T-helper 1 cell treated with Interleukin-12 subunit alpha and Interleukin-12 subunit beta and Interleukin-4 antibody, amounts not matched to agents 30 μg/mL and 1 μg/mL, for 36 hours (primary cell): ENCODE results near the gene TMPRSS13.
"Not testable (repeated sequence)": the region's sequence is repeated elsewhere in the genome, so short reads cannot be mapped to it uniquely, and the experiment has no call there.

ENCODE experiments used
- H3K27ac Mint-ChIP-seq: one replicate; pipeline ENCODE4 v1.8.0; 2021; ENCODE audit warnings: mild to moderate bottlenecking, mixed read lengths
- H3K27me3 Mint-ChIP-seq: one replicate; pipeline ENCODE4 v1.8.0; 2021; ENCODE audit warnings: low read depth, mixed read lengths
- H3K36me3 Mint-ChIP-seq: one replicate; pipeline ENCODE4 v1.8.0; 2021; ENCODE audit warnings: low read depth, mixed read lengths
- H3K4me1 Mint-ChIP-seq: one replicate; pipeline ENCODE4 v1.8.0; 2021; ENCODE audit warnings: low read depth, mixed read lengths
- H3K4me3 Mint-ChIP-seq: one replicate; pipeline ENCODE4 v1.8.0; 2021; ENCODE audit warnings: mild to moderate bottlenecking, moderate library complexity, mixed read lengths
- H3K9me3 Mint-ChIP-seq: one replicate; pipeline ENCODE4 v1.8.0; 2021; ENCODE audit warnings: mixed read lengths

TMPRSS13 gene

DNA sequence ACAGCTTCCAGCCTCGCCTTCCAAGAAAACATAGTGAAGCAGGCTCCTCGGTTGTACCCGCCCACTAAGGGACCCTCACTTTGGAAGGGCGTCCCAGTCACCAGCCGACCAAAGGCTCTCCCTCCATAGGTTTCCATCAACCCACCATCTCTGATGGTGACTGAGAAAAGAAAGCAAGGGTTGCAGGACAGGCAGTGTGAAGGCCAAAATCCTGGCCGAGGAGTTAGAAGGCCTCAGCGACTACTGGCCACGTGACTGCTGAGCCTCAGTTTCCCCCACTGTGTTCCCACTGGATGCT lies 55.4 kb downstream of the TMPRSS13 start:
- peaks cover 61% of the 10 kb centered on the region for H3K27me3 Mint-ChIP-seq

DNA sequence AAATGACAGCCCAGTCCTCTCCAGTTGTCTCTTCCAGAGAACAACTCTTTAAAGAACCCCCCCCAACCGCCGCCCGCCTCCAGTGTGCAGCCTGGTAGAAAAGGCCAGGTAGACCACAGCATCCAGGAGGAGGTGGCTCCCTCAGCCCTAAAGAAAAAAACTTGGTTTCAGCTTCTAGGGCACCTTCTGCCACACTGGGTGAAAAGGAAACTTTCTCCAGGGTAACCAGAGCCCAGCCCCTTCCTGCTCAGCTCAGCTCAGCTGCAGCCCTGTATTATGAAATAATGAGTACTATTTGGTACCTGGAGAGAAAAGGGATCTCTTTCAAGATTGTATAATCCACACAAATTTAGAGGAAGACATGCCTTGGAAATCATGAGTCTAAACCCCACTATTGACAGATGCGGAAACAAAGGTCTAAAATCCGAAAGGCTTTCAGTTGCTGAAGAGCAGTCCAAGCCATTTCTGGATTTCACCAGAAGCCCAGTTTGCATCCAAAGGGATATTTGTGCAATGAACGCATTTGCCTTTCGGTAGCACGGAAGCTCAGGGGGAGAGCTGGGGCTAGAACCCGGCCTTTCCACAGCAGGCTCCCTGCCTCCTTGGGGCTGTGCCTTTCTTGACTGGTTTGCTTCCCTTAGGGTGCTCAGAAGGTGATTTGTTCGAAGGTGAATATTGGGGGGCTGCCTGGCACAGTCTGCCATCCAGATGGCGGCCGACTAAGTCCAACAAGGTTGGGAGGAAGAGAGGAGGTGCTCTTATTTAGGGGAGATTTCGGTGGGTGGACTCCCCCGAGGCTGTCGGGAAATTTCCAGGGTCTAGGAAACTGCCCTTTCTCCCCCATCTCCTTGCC lies 56.0 kb downstream of the TMPRSS13 start:
- peaks cover 58% of the 10 kb centered on the region for H3K27me3 Mint-ChIP-seq
- peaks cover 18% of the 10 kb centered on the region for H3K4me1 Mint-ChIP-seq
- H3K27ac Mint-ChIP-seq: no peak overlapping the region

More for the DNA sequence above, 55.4 kb downstream of the TMPRSS13 start:
- no peak overlapping the region for H3K27ac Mint-ChIP-seq
- no peak overlapping the region for H3K4me3 Mint-ChIP-seq
- no peaks in the 10 kb centered on the region for H3K9me3 Mint-ChIP-seq
- peaks cover 18% of the 10 kb centered on the region for H3K4me1 Mint-ChIP-seq
- H3K36me3 Mint-ChIP-seq: no peaks in the 10 kb centered on the region

DNA sequence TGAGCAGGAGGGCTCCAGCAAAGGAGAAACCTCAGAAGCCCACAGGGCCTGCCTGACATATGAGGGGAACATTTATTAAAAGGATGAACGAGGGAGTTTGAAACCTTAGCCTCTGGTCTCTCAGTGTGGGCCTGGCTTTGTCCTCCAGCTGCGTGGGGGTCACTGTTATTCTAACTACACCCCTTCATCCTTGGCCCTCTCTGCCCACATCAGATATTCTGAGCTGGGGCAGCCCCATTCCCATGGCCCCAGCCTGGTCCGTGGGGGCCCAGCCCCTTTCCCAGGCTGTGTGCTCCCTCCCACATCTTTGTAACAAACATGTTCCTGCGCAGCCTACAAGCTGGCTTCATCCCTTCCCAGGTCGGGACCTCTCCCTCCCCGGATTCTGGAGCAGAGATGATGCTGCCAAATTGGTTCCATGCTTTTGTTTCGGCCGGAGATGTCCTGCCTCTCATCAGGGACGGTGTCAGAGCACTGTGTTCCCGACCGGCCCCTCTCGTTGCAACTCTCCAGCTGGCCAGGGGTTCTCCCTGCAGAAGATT lies 56.7 kb downstream of the TMPRSS13 start:
- Mint-ChIP-seq H3K27me3 (peaks cover 52% of the 10 kb centered on the region), H3K27ac (no peak overlapping the region), H3K9me3 (no peaks in the 10 kb centered on the region), H3K4me1 (peaks cover 18% of the 10 kb centered on the region), H3K36me3 (no peaks in the 10 kb centered on the region), H3K4me3 (no peak overlapping the region)

More for the DNA sequence above, 56.0 kb downstream of the TMPRSS13 start:
- H3K9me3 Mint-ChIP-seq: no peaks in the 10 kb centered on the region
- no peaks in the 10 kb centered on the region for H3K36me3 Mint-ChIP-seq
- no peak overlapping the region for H3K4me3 Mint-ChIP-seq

DNA sequence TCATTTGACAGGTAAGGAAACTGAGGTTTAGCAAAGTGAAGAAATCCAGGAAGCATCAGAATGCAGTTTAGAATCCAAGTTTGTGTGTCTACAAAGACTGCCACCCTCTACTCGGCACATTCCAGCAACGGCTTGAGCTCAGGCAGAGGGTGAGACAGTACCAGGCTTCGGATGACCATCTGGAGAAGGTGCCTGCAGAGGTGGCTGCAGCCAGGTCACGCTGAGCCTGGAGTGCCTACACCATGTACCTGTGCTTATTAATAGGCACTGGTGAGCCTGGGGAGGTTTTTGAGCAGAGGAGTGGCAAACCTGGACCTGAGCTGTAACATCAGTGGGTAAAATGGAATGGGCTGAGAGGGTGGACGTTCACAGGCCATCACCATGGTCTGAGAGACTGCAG lies 57.4 kb downstream of the TMPRSS13 start:
- H3K27ac Mint-ChIP-seq: no peak overlapping the region
- no peaks in the 10 kb centered on the region for H3K9me3 Mint-ChIP-seq
- H3K4me3 Mint-ChIP-seq: no peak overlapping the region
- H3K27me3 Mint-ChIP-seq: peaks cover 49% of the 10 kb centered on the region
- H3K4me1 Mint-ChIP-seq: peaks cover 16% of the 10 kb centered on the region
- no peaks in the 10 kb centered on the region for H3K36me3 Mint-ChIP-seq

DNA sequence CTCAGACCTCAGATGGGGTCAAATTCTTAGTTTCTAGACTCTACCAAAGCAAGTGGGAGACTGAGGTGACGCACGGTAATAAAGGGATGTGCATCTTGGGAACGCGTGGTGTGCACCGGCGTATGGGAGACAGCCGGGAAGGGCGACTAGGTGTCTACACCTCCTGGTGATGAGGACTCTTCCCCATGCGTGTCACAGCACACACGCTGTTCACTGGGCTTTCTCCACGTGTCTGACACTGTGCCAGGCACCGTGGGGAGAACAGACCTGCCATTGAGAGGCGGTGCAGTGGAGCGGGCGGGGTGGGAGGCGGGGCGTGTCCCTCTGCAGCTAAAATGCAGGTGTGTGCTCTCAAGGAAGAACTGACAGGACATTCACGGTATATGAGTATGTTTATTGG lies 58.0 kb downstream of the TMPRSS13 start:
- no peaks in the 10 kb centered on the region for H3K36me3 Mint-ChIP-seq
- H3K27ac Mint-ChIP-seq: no peak overlapping the region
- H3K4me3 Mint-ChIP-seq: no peak overlapping the region
- peaks cover 47% of the 10 kb centered on the region for H3K27me3 Mint-ChIP-seq
- H3K9me3 Mint-ChIP-seq: no peaks in the 10 kb centered on the region
- peaks cover 13% of the 10 kb centered on the region for H3K4me1 Mint-ChIP-seq

DNA sequence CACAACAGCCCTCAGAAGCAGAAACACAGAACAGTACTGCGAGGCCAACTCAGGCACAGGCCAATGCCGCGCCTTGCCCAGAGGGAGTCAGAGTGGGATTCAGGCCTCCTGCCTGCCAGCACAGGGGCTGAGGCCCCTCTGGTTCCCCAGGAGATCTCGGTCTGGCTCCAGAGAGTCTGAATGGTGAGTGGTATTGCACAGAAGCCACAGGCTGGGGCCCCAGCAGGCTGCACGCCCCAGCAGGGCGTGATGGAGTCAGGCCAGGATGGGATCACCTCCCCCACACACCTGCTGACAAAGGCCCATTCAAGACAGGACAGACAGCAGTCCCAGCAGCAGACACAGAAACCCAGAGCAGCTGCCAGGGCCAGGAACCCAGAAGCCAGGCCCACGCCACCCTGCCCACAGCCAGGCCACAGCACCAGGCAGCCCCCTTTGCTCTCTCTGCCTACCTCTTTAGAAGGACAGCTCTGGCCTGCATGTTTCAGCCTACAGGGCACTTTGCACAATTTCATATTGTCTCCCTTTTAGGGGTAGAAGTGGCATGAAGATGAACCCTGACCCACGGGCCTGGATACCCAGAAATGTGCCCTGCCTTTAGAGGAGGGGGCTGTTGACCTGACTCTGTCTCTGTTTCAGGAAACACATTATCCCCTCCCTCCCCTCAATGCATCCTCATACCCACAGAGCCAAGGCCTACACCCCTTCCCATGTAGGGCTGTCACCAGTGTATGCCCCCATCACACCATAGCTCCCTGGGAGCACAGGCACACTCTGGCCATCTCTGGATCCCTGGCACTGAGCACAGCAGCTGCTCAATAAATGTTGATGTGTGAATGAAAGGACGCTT lies 58.9 kb downstream of the TMPRSS13 start:
- Mint-ChIP-seq H3K27me3 (peaks cover 44% of the 10 kb centered on the region), H3K4me1 (peaks cover 7% of the 10 kb centered on the region), H3K9me3 (no peaks in the 10 kb centered on the region), H3K36me3 (no peaks in the 10 kb centered on the region), H3K4me3 (no peak overlapping the region), H3K27ac (no peak overlapping the region)

DNA sequence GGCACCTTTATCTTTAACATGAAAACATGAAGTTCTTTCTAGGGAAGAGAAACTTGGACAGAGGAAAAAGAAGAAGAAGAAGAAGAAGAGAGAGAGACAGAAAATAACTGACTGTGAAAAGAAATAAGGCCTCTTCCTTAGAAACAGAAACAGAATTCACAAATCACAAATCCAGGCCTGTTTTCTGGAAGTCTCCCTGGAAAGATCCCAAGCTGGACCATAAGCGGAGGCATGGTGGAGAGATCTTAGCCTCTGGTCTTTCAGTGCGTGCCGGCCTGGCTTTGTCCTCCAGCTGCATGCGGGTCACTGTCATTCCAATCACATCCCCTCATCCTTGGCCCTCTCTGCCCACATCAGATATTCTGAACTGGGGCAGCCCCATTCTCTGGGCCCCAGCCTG lies 59.6 kb downstream of the TMPRSS13 start:
- Mint-ChIP-seq H3K27me3 (peaks cover 41% of the 10 kb centered on the region), H3K4me3 (no peak overlapping the region), H3K27ac (no peak overlapping the region), H3K36me3 (no peaks in the 10 kb centered on the region), H3K9me3 (no peaks in the 10 kb centered on the region), H3K4me1 (peaks cover 2% of the 10 kb centered on the region)

DNA sequence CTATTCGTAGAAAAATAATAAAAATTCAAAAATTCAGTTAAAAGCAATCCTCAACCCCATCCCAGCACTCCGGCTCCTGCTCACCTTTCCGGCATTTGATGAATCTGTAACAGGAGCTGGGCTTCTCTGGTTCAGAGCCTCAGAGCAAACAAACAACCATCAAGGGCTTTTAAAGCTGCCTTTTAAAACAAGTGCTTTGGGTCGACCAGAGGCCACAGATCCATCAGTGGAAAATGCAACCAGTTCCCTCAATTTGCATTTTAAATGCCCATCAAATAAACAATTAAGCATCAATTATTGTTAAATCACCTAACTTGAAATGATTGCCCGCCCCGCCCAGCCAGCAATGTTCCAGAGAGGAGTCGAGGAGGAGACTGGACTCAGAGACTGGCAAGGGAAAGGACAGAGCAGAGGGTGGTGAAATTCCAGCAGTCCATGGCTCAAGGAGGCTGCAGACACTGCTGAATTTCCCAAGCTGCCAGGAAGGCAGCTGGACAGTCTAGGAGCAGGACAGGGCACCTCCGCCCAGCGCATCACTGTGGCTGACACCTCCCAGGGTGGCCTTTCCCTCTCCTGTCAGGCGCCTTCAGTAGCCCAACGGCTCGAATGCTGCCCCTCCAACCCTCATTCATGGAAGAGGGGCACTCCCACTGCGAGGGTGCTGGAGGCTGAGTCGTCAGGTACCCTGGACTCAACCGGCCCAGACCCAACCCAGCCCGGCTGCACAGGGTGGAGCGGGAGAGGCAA lies 60.2 kb downstream of the TMPRSS13 start:
- Mint-ChIP-seq H3K27ac (no peak overlapping the region), H3K27me3 (peaks cover 36% of the 10 kb centered on the region), H3K4me1 (peaks cover 2% of the 10 kb centered on the region), H3K36me3 (no peaks in the 10 kb centered on the region), H3K9me3 (no peaks in the 10 kb centered on the region), H3K4me3 (no peak overlapping the region)

DNA sequence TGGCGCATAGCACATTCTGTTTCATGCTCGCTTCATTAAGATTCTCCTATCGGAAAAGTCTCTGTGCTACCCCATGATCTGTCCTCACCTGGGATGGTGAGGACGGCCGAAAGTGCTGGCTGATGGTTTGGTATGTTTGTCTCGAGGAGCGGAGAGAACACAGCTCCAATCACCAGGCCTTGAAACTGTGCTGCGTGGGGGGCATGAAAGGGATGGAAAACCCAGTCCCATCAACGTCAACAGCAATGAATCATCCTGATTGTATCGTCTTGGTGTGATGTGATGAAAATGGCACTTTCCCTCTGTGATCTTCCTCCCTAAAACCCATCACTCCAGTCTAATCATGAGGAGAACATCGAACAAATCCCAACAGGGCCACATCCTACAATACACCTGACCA lies 61.1 kb downstream of the TMPRSS13 start:
- Mint-ChIP-seq H3K4me3 (no peak overlapping the region), H3K27ac (no peak overlapping the region), H3K4me1 (peaks cover 1% of the 10 kb centered on the region), H3K9me3 (no peaks in the 10 kb centered on the region), H3K36me3 (no peaks in the 10 kb centered on the region), H3K27me3 (peaks cover 32% of the 10 kb centered on the region)

DNA sequence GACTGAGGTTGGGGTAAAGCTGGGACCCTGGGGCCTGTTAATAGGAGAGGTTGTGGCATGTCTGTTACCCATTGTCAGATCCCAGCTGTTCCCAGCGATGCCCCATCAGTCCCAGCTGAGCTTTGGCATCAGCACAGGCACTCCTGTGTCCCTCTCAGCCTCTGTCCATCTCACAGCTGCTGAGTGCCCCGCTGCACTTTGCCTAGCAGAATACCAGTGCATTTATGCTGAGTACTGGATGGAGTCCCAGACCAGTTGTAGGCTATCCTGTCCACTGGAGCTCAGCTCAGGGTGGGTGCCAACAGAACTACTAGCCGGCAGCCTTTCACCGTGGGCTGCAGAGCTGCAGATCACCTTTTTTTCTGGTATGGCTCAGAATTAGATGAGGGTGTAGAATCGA lies 62.7 kb downstream of the TMPRSS13 start:
- H3K4me1 Mint-ChIP-seq: peaks cover 3% of the 10 kb centered on the region
- no peak overlapping the region for H3K27ac Mint-ChIP-seq
- no peaks in the 10 kb centered on the region for H3K9me3 Mint-ChIP-seq
- H3K4me3 Mint-ChIP-seq: no peak overlapping the region
- H3K36me3 Mint-ChIP-seq: no peaks in the 10 kb centered on the region
- H3K27me3 Mint-ChIP-seq: peaks cover 34% of the 10 kb centered on the region

DNA sequence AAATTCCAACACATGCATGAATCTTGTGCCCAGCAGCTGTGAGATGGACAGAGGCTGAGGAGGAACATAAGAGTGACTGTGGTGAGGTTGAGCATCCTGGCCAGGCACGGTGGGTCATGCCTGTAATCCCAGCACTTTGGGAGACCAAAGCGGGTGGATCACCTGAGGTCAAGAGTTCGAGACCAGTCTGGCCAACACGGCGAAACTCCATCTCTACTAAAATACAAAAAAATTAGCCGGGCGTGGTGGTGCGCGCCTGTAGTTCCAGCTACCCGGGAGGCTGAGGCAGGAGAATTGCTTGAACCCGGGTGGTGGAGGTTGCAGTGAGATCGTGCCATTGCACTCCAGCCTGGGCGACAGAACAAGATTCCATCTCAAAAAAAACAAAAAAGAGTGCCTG lies 63.7 kb downstream of the TMPRSS13 start:
- not testable (repeated sequence) for H3K4me1 Mint-ChIP-seq, H3K27ac Mint-ChIP-seq, H3K9me3 Mint-ChIP-seq, H3K36me3 Mint-ChIP-seq, H3K4me3 Mint-ChIP-seq
- H3K27me3 Mint-ChIP-seq: peaks cover 34% of the 10 kb centered on the region

DNA sequence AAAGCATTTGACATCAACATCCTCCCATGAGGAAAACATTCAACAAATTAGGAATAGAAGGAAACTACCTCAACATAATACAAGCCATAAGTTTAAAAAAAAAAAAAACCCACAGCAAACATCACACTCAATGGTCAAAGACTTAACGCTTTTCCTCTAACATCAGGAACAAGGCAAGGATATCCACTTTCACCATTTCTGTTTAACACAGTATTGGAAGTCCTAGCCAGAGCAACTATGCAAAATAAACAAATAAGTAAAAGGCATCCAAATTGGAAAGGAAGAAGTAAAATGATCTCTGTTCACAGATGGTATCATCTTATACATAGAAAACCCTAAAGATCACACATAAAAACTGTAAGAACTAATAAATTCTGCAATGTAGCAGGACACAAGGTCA lies 65.8 kb downstream of the TMPRSS13 start:
- H3K9me3 Mint-ChIP-seq: no peaks in the 10 kb centered on the region
- no peak overlapping the region for H3K27ac Mint-ChIP-seq
- no peaks in the 10 kb centered on the region for H3K36me3 Mint-ChIP-seq
- peaks cover 33% of the 10 kb centered on the region for H3K27me3 Mint-ChIP-seq
- H3K4me1 Mint-ChIP-seq: peaks cover 3% of the 10 kb centered on the region
- no peak overlapping the region for H3K4me3 Mint-ChIP-seq

DNA sequence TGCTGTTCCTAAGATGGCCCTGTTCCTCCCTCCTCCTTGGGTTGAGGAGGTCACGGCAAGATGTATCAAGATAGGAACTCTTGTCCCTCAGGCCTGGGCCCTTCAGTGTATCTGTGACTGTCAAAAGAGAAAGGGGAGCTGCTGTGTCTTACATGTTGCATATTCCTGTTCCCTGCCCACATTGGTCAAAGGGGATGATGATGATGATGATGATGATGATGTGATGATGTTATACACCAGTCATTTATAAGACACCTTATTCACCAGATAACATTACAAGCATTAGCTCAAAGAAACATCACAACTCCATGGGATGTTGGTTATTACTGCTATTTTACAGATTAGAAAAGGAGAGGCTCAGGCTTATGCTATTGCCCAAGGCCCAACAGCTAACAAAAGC lies 66.4 kb downstream of the TMPRSS13 start:
- Mint-ChIP-seq H3K9me3 (no peaks in the 10 kb centered on the region), H3K27ac (no peak overlapping the region), H3K4me3 (no peak overlapping the region), H3K27me3 (peaks cover 30% of the 10 kb centered on the region), H3K36me3 (no peaks in the 10 kb centered on the region), H3K4me1 (peaks cover 3% of the 10 kb centered on the region)

DNA sequence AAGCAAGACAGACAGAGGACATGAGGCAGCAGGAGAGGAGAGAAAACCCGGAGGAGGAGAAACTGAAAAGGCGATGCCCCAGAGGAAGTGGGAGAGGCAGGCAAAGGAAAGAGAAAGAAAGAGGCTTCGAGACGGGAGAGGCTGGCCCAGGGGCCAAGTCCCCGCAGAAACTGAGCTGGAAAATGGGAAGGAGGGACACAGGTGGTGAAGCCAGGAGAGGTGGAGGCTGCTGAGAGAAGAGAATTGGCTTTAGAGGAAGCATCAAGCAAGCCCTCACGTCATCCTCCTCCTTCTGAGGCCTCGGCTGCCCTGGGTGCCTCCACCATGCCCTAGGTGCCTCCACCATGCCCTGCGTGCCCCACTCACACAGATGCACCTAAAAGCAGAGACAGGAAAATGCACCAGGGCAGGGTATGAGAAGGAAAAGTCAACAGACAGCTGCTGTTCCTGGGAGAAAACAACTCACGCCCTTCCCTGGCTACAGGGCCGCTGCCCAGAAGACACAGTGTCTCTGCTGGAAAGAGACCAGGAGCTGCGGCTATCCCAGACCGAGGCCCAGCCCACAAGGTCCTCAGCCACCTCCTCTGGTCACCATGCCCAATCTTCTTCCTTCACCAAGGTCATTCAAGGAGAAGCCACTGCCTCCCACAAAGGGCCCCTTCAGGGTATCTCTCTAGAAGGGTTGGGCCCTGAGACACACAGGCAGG lies 67.0 kb downstream of the TMPRSS13 start:
- no peaks in the 10 kb centered on the region for H3K9me3 Mint-ChIP-seq
- H3K4me1 Mint-ChIP-seq: peaks cover 3% of the 10 kb centered on the region
- no peak overlapping the region for H3K27ac Mint-ChIP-seq
- peaks cover 30% of the 10 kb centered on the region for H3K27me3 Mint-ChIP-seq
- H3K36me3 Mint-ChIP-seq: no peaks in the 10 kb centered on the region
- H3K4me3 Mint-ChIP-seq: no peak overlapping the region
